ENCODE results near the gene VWC2L.

The VWC2L gene

DNA sequence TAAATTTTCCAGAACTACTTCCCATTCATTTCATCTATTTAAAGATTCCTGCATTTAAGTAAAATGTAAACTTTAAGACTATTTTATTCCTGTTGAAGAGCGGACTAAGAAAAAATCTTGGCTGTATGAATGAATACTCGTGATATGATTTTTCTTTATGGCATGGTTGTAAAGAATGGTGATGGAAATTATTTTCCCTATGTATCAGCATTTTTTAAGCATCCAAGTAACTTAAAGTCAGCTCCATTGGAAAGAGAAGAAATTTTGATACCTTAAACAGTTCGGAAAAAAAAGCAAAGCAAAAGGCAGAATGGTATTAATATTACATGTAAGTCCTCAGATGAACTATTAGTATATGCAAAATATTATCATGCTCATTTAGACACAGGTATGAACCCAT lies 58.9 kb downstream of the VWC2L start:
- no peak for DNase-seq (ENCODE audit: low spot score)

DNA sequence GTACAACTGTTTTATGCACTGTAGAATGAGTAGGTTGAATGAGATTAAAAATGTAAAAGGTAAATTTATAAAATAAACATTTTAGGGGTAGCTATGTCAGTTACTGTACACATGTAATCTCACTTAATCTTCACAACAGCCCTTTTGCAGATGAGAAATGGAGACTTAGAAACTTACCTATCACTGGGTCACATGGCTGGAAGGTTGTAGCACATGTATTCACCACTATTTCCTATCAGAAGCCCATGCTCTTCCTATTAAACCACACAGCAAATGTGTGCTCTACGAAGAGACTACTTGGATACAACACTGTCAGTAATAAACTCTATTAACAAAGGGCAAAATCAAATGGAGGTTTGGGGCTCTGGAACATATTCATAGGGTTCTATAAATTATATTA lies 60.5 kb downstream of the VWC2L start:
- DNase-seq (ENCODE audit: low spot score): no peak

GRCh38 chr2:214471990-214472389 lies 61.1 kb downstream of the VWC2L start:
- no peak for DNase-seq (ENCODE audit: low spot score)

DNA sequence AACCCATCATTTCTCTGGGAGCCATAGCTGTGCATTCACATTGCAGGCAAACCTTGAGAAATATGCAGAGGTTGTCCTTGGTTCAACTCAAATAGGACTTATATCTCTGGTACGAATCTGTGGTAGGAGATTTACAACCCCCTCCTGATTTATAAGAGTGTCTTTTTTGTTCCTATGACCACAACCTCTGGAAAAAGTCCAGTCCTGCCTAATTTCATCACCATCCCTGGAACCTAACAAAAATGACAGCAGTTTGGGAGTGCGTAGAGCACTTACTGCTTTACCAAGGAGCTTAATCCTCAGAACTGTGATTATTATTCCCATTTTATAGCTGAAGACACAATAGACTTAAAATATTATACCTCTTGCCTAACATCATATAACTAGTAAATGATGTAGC lies 66.5 kb downstream of the VWC2L start:
- DNase-seq (ENCODE audit: low spot score): no peak

DNA sequence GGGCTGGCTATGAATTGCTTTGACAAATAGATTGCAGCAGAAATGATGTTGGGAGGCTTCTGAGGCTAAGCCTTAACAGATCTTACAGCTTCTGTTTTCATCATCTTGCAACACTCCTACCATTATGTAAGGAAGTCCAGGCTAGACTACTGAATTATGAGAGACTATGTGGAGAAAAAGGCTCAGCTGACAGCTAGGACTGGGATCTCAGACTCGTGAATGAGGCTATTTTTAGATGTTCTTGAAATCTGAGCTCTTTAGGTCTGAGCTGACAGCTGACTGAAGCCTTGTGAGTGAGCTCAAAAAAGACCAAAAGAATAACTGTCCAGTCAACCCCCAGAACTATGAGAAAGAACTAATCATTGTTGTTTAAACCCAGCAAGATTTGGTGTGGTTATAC lies 70.3 kb downstream of the VWC2L start:
- no peak for DNase-seq (ENCODE audit: low spot score)

DNA sequence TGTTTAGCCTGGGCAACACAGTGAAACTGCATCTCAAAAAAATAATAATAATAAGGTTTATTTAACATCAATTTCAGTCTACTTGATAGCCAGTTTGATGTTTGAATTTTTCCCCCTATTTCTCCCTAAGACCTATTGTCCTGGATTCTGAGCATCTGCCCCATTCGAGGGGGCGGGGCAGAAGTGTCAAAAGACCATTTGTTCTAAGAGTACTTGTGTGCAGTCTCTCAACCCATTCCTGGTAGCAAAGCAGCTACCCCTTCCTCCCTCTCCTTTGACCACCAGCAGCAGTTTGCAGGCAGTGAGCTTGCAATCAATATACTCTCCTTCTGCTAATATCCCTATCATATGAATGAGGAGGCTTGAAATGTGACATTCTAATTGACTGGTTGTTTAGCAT lies 71.9 kb downstream of the VWC2L start:
- no peak for DNase-seq (ENCODE audit: low spot score)

DNA sequence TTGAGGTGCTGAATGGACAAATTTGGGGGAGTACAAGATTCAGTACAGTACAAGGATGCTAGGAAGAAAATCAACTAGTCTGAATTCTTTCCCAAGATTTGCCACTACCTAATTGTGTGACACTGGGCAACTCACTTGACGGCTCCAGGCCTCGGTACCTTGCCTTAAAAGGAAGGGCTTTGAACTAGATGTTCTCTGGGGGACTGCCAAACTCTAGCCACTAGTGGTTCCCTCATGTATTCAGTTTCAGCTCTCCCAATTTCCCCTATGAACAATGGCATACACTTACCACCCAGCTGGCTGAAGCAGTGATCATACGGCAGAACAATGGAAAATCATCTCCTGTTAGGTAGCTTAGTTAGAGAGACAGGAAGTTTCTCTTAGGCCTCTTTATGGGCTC lies 73.4 kb downstream of the VWC2L start:
- no peak for DNase-seq (ENCODE audit: low spot score)

DNA sequence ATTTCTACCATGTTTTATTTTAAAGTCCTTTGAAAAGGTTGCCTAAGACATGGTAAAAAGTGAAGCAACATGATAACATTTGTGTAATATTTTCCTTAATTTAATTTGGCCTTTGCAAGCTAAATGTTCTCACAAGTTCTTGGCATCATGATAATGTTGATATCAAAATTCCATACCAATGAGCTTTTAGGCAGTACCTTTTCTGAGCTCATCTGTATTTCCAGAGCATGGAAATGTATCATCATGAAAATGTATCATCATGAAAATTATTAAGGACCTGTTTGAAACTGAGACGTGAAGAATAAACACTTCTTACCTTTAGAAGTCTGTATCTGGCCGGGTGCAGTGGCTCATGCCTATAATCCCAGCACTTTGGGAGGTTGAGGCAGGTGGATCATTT lies 73.8 kb downstream of the VWC2L start:
- no peak for DNase-seq (ENCODE audit: low spot score)

DNA sequence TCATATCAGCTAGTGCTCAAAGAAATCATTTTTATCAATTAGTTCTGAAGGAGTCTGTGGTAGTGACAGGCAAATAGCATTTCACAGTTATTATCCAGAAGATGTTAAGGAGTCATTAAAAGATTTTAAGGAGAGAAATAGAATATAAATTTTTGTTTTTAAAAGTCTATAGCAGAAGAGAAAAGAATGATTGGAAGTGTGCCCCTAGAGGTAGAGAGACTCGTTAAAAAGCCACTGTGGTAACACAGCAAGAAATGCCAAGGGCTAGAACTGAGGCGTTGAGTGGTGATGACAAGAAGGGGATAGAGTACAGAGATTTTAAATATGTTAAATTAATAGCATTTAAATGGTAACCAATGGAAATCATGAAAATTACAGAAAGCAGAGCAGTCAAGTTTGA lies 78.3 kb downstream of the VWC2L start:
- no peak for DNase-seq (ENCODE audit: low spot score)

- DNase-seq (ENCODE audit: low spot score): no peak
Observed at GRCh38 chr2:214489702-214490101, 78.8 kb downstream of the VWC2L start.

- no peak for DNase-seq (ENCODE audit: low spot score)
Observed at GRCh38 chr2:214492152-214492551, 81.3 kb downstream of the VWC2L start.

- DNase-seq (ENCODE audit: low spot score): no peak
Observed at GRCh38 chr2:214492608-214493007, 81.8 kb downstream of the VWC2L start.

DNA sequence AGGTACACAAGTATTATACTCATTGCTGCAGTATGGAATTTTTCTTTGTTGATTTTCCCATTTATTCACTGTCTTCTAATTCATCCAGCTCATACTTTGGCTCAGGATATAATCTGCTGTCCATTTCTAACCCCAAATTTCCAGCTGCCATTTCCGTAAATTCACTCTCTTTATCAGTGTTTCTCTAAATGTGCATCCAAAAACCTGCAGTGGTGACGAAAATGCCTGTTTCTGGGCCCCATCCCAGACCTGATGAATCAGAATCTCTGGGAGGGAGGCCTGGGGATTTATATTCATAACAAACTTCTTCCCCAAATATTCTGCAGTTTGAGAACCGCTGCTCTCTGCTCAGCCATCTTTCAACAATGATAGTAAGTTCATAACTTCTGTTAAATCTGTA lies 86.6 kb downstream of the VWC2L start:
- no peak for DNase-seq (ENCODE audit: low spot score)

- DNase-seq (ENCODE audit: low spot score): no peak
Observed at GRCh38 chr2:214503568-214503967, 92.7 kb downstream of the VWC2L start.

DNA sequence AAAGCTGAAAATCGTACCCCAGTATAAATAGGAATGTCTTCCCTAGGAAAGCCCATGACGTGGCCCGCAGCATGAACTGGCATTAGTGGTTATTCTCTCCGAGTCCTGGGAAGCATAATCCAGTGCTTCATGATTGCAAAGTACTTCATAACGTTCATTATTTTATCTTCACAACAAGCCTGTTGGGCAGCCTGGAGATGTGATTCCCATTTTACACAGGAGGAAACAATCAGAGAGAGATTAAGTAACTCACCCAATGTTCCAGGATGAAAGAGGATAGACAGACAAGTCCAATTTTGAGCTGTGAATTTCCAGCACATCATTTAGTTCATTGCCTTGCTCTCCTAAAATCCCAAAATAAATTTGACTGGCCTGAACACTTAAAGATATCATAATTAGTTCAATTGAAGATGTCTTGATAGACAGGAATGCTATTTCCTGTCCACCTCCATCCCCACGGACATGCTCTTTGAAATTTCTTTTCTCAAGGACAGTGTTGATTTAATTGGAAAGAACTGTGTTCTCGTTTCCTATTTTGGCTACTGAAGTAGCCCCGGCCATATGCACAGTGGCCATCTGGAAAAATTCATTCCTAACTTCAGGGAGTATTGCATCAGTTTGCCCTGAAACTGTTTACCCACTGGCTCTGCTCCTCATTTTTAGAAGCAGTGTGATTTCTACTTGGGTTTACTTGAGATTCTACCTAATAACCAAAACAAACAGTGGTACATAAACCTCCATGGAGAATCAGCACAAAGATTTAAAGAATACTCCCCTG lies 93.9 kb downstream of the VWC2L start:
- DNase-seq (ENCODE audit: low spot score): no peak

DNA sequence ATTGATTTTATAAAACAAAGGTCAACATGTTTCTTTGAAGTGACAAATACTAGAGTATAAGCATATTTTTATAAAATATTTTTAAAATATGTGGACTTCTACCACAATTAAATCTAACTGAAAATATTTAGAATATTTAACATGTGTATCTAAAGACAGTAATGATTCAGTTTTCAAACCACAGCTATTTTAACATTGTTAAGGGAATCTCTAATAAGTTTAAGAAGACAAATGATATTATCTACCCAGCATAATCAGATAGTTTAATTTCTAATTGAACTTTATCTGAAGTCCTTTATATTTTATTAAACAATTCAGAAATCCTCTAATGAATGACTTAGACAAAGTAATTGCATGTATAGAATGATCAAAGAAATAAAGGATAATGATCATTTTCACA lies 96.2 kb downstream of the VWC2L start:
- DNase-seq (ENCODE audit: low spot score): no peak

DNA sequence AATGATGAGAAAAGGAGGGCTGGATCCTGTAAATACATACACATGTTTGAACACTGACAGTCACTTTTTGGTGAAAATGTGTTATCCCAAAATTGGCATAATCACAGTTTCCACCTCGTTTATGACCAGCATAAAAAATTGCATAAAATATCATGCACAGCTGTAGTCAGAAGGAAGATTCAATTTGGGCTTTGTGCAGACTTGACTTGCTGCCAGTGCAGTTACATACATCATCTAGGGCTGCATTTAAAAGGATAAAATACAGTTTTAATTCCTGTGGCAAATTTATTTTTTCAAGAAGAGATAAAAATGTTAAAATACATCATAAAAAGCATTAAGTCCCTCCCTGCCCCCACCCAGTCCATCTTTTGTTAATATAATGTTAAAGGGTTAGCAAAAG lies 103.8 kb downstream of the VWC2L start:
- DNase-seq (ENCODE audit: low spot score): no peak

DNA sequence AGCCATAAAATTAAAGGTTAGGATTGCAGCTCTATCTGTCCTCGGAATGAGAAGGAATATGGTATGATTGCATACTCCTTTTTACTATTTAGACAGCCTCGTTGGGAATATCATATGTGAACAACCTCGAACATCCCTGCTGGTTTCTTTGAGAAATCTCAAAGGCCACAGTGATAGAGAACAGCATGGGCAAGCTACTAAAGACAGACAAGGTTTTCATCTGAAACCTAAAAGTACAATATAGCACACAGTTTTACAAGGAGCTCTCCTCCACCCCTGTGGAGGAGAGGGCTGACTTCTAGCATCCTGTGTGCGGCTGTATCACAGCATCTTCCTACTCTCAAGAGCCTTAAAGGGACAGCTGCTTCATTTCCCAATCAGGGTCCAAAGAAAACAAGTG lies 104.3 kb downstream of the VWC2L start:
- DNase-seq (ENCODE audit: low spot score): no peak

- no peak for DNase-seq (ENCODE audit: low spot score)
Observed at GRCh38 chr2:214519258-214519818, 108.5 kb downstream of the VWC2L start.

DNA sequence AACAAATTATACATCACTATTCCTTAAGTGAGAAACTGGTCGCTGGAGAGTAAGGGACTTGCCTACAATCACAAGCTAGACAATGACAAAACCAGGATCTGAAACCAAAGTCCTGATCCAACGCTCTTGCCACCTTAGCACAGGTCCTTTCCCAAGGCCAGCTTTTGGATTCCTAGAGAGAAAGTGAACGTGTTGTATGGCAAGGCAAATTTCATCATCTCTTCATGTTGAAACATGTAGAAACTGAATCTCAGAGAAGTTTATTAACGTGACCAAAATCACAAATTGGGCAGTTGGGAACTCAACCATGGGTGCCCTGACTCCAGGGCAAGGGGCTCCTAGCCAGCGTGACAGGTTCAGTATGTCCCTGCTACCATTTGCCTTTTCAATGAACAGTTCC lies 118.2 kb downstream of the VWC2L start:
- no peak for DNase-seq (ENCODE audit: low spot score)

DNA sequence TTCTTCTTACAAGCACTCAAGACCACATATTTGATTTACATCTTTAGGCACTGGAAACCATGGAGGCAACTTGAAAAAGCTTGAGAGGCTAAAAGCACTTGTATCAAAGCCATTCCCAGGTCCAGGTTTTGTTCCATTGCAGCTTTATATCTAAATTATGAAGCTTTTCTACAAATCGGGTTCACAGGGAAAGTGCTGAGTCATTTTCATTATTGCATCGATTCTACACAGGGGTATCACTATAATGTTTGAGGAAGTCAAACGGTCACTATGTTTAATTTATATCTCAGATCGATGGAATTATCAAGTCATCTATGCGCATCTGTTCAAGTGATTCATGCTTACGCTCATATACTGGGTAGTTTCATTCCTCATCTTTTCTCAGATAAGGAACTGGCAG lies 118.7 kb downstream of the VWC2L start:
- no peak for DNase-seq (ENCODE audit: low spot score)

DNA sequence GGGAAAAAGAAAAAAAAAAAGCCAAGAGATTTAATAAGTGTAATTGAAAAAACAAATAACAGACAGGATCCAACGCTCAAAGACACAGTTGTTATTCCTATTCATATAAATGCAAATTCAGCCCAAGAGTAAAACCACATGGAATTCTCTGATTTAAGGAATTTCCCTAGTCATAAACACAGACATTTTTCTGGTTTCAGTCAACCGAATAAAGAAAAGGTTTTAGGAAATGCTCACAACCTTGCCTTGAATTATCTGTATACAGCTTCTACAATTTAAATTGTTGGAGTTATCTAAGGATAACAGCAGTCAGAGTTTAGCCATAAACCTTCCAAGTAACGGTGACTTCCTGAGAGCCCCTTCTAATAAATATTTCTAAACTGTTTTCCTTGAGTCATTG lies 122.7 kb downstream of the VWC2L start:
- no peak for DNase-seq (ENCODE audit: low spot score)

GRCh38 chr2:214536625-214537024 lies 125.8 kb downstream of the VWC2L start:
- DNase-seq (ENCODE audit: low spot score): no peak

- DNase-seq (ENCODE audit: low spot score): no peak
Observed at GRCh38 chr2:214537929-214538328, 127.1 kb downstream of the VWC2L start.
